T-helper 2 cell (primary cell): ENCODE measurements around the gene DNM3.
"Not testable (repeated sequence)": the region's sequence is repeated elsewhere in the genome, so short reads cannot be mapped to it uniquely, and the experiment has no call there.

ENCODE experiments used
- DNase-seq, 5 experiments: peaks; one replicate each; pipeline versions ENCODE4 v3.0.0 to v3.0.0-alpha.2; 2012 to 2022

DNM3 gene

GRCh38 chr1:172400722-172401105 lies 559.4 kb downstream of the DNM3 start:
- DNase-seq: no peak

- DNase-seq: no peak
Measured at GRCh38 chr1:172401477-172401876, 560.2 kb downstream of the DNM3 start.

GRCh38 chr1:172401892-172402291 lies 560.6 kb downstream of the DNM3 start:
- DNase-seq: peak in 1 of 5 experiments; percentile 58

- no peak for DNase-seq
Measured at GRCh38 chr1:172402878-172403569, 561.7 kb downstream of the DNM3 start.

GRCh38 chr1:172404121-172404520 lies 562.8 kb downstream of the DNM3 start:
- DNase-seq: no peak

- no peak for DNase-seq
Measured at GRCh38 chr1:172405912-172406311, 564.6 kb downstream of the DNM3 start.

GRCh38 chr1:172406968-172407367 lies 565.7 kb downstream of the DNM3 start:
- no peak for DNase-seq

GRCh38 chr1:172408958-172409357 lies 567.7 kb downstream of the DNM3 start:
- DNase-seq: no peak

- DNase-seq: no peak
Measured at GRCh38 chr1:172410027-172410426, 568.7 kb downstream of the DNM3 start.

- DNase-seq: no peak
Measured at GRCh38 chr1:172411791-172412338, 570.6 kb downstream of the DNM3 start.

GRCh38 chr1:172414331-172414730 lies 573.0 kb downstream of the DNM3 start:
- DNase-seq: no peak

GRCh38 chr1:172416496-172417035 lies 575.3 kb downstream of the DNM3 start:
- DNase-seq: no peak

- no peak for DNase-seq
Measured at GRCh38 chr1:172417557-172417956, 576.3 kb downstream of the DNM3 start.

GRCh38 chr1:172420385-172420784 lies 579.1 kb downstream of the DNM3 start, which contains the start of gene C1orf105:
C1orf105 (plus strand) TSS chr1:172420685; CDS start chr1:172420886, 201 bp downstream.
- DNase-seq: no peak

GRCh38 chr1:172421974-172422604 lies 580.8 kb downstream of the DNM3 start:
- DNase-seq: no peak

- DNase-seq: no peak
Measured at GRCh38 chr1:172423336-172423735, 582.0 kb downstream of the DNM3 start.

- no peak for DNase-seq
Measured at GRCh38 chr1:172425339-172425738, 584.0 kb downstream of the DNM3 start.

GRCh38 chr1:172427191-172427590 lies 585.9 kb downstream of the DNM3 start:
- DNase-seq: peak in 1 of 5 experiments; percentile 58

- peak in 2 of 5 experiments; percentile 21 to 77 for DNase-seq
Measured at GRCh38 chr1:172429331-172430127, 588.2 kb downstream of the DNM3 start.

- no peak for DNase-seq
Measured at GRCh38 chr1:172430128-172430454, 588.8 kb downstream of the DNM3 start.

GRCh38 chr1:172431204-172431603 lies 589.9 kb downstream of the DNM3 start:
- DNase-seq: no peak

GRCh38 chr1:172431721-172432192 lies 590.5 kb downstream of the DNM3 start:
- DNase-seq: peak in 1 of 5 experiments; percentile 38

GRCh38 chr1:172437183-172437582 lies 595.9 kb downstream of the DNM3 start:
- DNase-seq: not testable (repeated sequence)
